Body of pancreas (tissue), 4 donors: ENCODE data around the gene CHCHD3. TPM values are rescaled to one million over a fixed set of nuclear protein-coding genes. Genes with fewer than 3 reads are reported as not detected.

Experiments
- ATAC-seq: fragments of 150-250 bp; one replicate; pipeline ENCODE4 v1.9.1; 2016
- DNase-seq, 4 donors: peaks; one replicate each; pipeline ENCODE4 v3.0.0-alpha.2; 2019
- H3K27ac ChIP-seq, 4 donors: fragments of 200-600 bp; sonication (generic); 1 replicate in 3 of 4; 2 replicates in 1 of 4; pipeline versions ENCODE4 v1.5.1 to v1.6.1; 2016 to 2019; ENCODE audit warnings: mild to moderate bottlenecking in 1 of 4, mixed read lengths in 1 of 4, moderate library complexity in 1 of 4
- H3K27me3 ChIP-seq, 2 donors: fragments of 200-600 bp; sonication (generic); one replicate each; pipeline ENCODE4 v1.6.0; 2016; ENCODE audit warnings: mild to moderate bottlenecking in 1 of 2
- H3K36me3 ChIP-seq, 2 donors: fragments of 200-600 bp; sonication (generic); replicated peaks in 1 of 2; 2 replicates each; pipeline ENCODE4 v1.5.1; 2016; ENCODE audit warnings: low read depth in 2 of 2; ENCODE audit not compliant: insufficient read depth in 1 of 2
- H3K4me1 ChIP-seq: fragments of 200-600 bp; sonication (generic); one replicate; pipeline ENCODE4 v1.6.0; 2016
- H3K4me3 ChIP-seq, 2 donors: fragments of 200-600 bp; sonication (generic); 1 replicate in 1 of 2; 2 replicates in 1 of 2; pipeline ENCODE4 v1.5.1; 2016 to 2019
- H3K9me3 ChIP-seq, 3 donors: fragments of 200-600 bp; sonication (generic); 1 replicate in 2 of 3; 2 replicates in 1 of 3; pipeline ENCODE4 v1.5.1; 2016
- CTCF ChIP-seq, 7 experiments: fragments of 450-650 bp in 4 of 7; fragments of 200-600 bp in 3 of 7; sonication (generic) in 3 of 7; IDR thresholded peaks; one replicate each; pipeline ENCODE4 v1.5.1; 2016 to 2019; ENCODE audit warnings: antibody characterized with exemption in 7 of 7
- POLR2A ChIP-seq, 3 donors: fragments of 450-650 bp; IDR thresholded peaks; one replicate each; pipeline ENCODE4 v1.6.1; 2016; ENCODE audit warnings: antibody characterized with exemption in 3 of 3, mild to moderate bottlenecking in 2 of 3
- WGBS, 2 donors: methylation state at CpG; one replicate each; pipeline ENCODE4 v1.1.5; 2017; 5-methylcytosine and 5-hydroxymethylcytosine counted together
- intact Hi-C: fragments of 100-400 bp; cut with DNase I; formaldehyde crosslinking; loops from one replicate; pipeline ENCODE4 v1.15.1; 2023
- total RNA-seq, 2 donors: library from RNA; depleted of rRNA; stranded (reverse); fragments of >200 nt; gene quantifications; one replicate each; pipeline ENCODE4 v1.1.0, GENCODE V29; 2016

Gene CHCHD3
- total RNA-seq, 2 donors from 2014 or later: 24.4 to 32.6 TPM

GRCh38 chr7:132878204-132878919, 203.5 kb downstream of the CHCHD3 start:
- WGBS, 2 donors: 41 to 53% methylated on average over 1 of the region's 1 CpG
- ATAC-seq: no peak

GRCh38 chr7:132877573-132877972, 204.3 kb downstream of the CHCHD3 start:
- H3K4me3 ChIP-seq: no peak overlapping the region
- ATAC-seq (no peak), DNase-seq (no peak)
- H3K9me3 ChIP-seq: no peaks in the 10 kb centered on the region
- TF ChIP-seq CTCF (IDR thresholded peaks at IDR 0.05): no peak
- TF ChIP-seq POLR2A (IDR thresholded peaks at IDR 0.05): no peak
- 73 to 76% methylated on average over 2 of the region's 2 CpGs for WGBS, 2 donors
- no peak overlapping the region for H3K27ac ChIP-seq
- H3K27me3 ChIP-seq: no peaks in the 10 kb centered on the region
- no peaks in the 10 kb centered on the region for H3K4me1 ChIP-seq
- intact Hi-C loops: no loop called here
- H3K36me3 ChIP-seq: no peaks in the 10 kb centered on the region

More at GRCh38 chr7:132878204-132878919, 203.5 kb downstream of the CHCHD3 start:
- Histone ChIP-seq H3K9me3 (no peaks in the 10 kb centered on the region), H3K4me3 (no peak overlapping the region), H3K4me1 (no peaks in the 10 kb centered on the region), H3K27ac (no peak overlapping the region), H3K27me3 (no peaks in the 10 kb centered on the region), H3K36me3 (no peaks in the 10 kb centered on the region)
- TF ChIP-seq POLR2A (IDR thresholded peaks at IDR 0.05) (no peak), CTCF (IDR thresholded peaks at IDR 0.05) (no peak)
- intact Hi-C loops: no loop called here
- DNase-seq: no peak

GRCh38 chr7:132876576-132876975, 205.3 kb downstream of the CHCHD3 start:
- ATAC-seq (no peak), DNase-seq (no peak)
- no peaks in the 10 kb centered on the region for H3K36me3 ChIP-seq
- intact Hi-C loops: no loop called here
- H3K27me3 ChIP-seq: no peaks in the 10 kb centered on the region
- H3K27ac ChIP-seq: no peak overlapping the region
- TF ChIP-seq POLR2A (IDR thresholded peaks at IDR 0.05) (no peak), CTCF (IDR thresholded peaks at IDR 0.05) (no peak)
- 89 to 94% methylated on average over 1 of the region's 1 CpG for whole genome bisulfite sequencing, 2 donors
- H3K4me1 ChIP-seq: no peaks in the 10 kb centered on the region
- no peaks in the 10 kb centered on the region for H3K9me3 ChIP-seq
- H3K4me3 ChIP-seq: no peak overlapping the region

- Histone ChIP-seq H3K27ac (no peak overlapping the region), H3K27me3 (no peaks in the 10 kb centered on the region), H3K4me3 (no peak overlapping the region), H3K9me3 (no peaks in the 10 kb centered on the region), H3K4me1 (peaks cover 4% of the 10 kb centered on the region), H3K36me3 (no peaks in the 10 kb centered on the region)
- no peak for ATAC-seq
- TF ChIP-seq POLR2A (IDR thresholded peaks at IDR 0.05) (no peak), CTCF (IDR thresholded peaks at IDR 0.05) (no peak)
- 57 to 81% methylated on average over 5 of the region's 5 CpGs for WGBS, 2 donors
- no peak for DNase-seq
- intact Hi-C loops: no loop called here
These were observed 209.9 kb downstream of the CHCHD3 start for GRCh38 chr7:132872034-132872433.

- no peaks in the 10 kb centered on the region for H3K36me3 ChIP-seq
- WGBS, 2 donors: 74 to 75% methylated on average over 6 of the region's 6 CpGs
- ATAC-seq (no peak), DNase-seq (no peak)
- H3K27ac ChIP-seq: no peak overlapping the region
- no peaks in the 10 kb centered on the region for H3K9me3 ChIP-seq
- no peak overlapping the region for H3K4me3 ChIP-seq
- TF ChIP-seq POLR2A (IDR thresholded peaks at IDR 0.05) (no peak), CTCF (IDR thresholded peaks at IDR 0.05) (no peak)
- intact Hi-C loops: no loop called here
- H3K27me3 ChIP-seq: no peaks in the 10 kb centered on the region
- peaks cover 7% of the 10 kb centered on the region for H3K4me1 ChIP-seq
These were observed 210.5 kb downstream of the CHCHD3 start for GRCh38 chr7:132871419-132871818.
